H9 (cell line): ENCODE measurements around the gene IGSF9. TPM values are rescaled to one million over a fixed set of nuclear protein-coding genes. Genes with fewer than 3 reads are reported as not detected.

Experiments
- DNase-seq: peaks from one replicate; pipeline ENCODE4 v3.0.0-alpha.2; 2017
- H2AFZ ChIP-seq: one replicate; pipeline ENCODE4 v1.6.1; 2013; ENCODE audit warnings: mild to moderate bottlenecking, low read length, control low read depth, moderate library complexity
- H2AK5ac ChIP-seq: 2 replicates; pipeline ENCODE4 v1.6.1; 2013; ENCODE audit warnings: low read length, control low read depth, mixed read lengths; ENCODE audit not compliant: insufficient read length
- H2BK120ac ChIP-seq: one replicate; pipeline ENCODE4 v1.6.1; 2013; ENCODE audit warnings: low read depth, mild to moderate bottlenecking, low read length, control low read depth, inconsistent platforms; ENCODE audit not compliant: poor library complexity, severe bottlenecking
- H2BK12ac ChIP-seq: 2 replicates; pipeline ENCODE4 v1.6.1; 2013; ENCODE audit warnings: low read length, control low read depth, mixed read lengths, low read depth; ENCODE audit not compliant: insufficient read length
- H2BK15ac ChIP-seq: 2 replicates; pipeline ENCODE4 v1.6.1; 2013; ENCODE audit warnings: low read depth, low read length, control low read depth
- H2BK20ac ChIP-seq: one replicate; pipeline ENCODE4 v1.6.1; 2013; ENCODE audit warnings: low read depth, mild to moderate bottlenecking, low read length, control low read depth, inconsistent platforms; ENCODE audit not compliant: poor library complexity, severe bottlenecking
- H2BK5ac ChIP-seq: 2 replicates; pipeline ENCODE4 v1.6.1; 2013; ENCODE audit warnings: low read length, control low read depth, mixed read lengths; ENCODE audit not compliant: insufficient read length
- H3K14ac ChIP-seq: 2 replicates; pipeline ENCODE4 v1.6.1; 2013; ENCODE audit warnings: low read length, control low read depth; ENCODE audit not compliant: insufficient read depth
- H3K18ac ChIP-seq: 2 replicates; pipeline ENCODE4 v1.6.1; 2013; ENCODE audit warnings: low read depth, mild to moderate bottlenecking, mixed read lengths, low read length, control low read depth; ENCODE audit not compliant: insufficient read length
- H3K23ac ChIP-seq: 2 replicates; pipeline ENCODE4 v1.6.1; 2013; ENCODE audit warnings: low read length, control low read depth, mixed read lengths, low read depth; ENCODE audit not compliant: insufficient read length
- H3K23me2 ChIP-seq: 2 replicates; pipeline ENCODE4 v1.6.1; 2013; ENCODE audit warnings: low read depth, mild to moderate bottlenecking, mixed read lengths, low read length, control low read depth; ENCODE audit not compliant: insufficient read length, poor library complexity, severe bottlenecking
- H3K27ac ChIP-seq: 2 replicates; pipeline ENCODE4 v1.5.1; 2013; ENCODE audit warnings: low read length, control low read depth, mixed read lengths, low read depth; ENCODE audit not compliant: insufficient read length
- H3K27me3 ChIP-seq: 2 replicates; pipeline ENCODE4 v1.6.1; 2013; ENCODE audit warnings: low read length, control low read depth, inconsistent platforms; ENCODE audit not compliant: insufficient read depth
- H3K4ac ChIP-seq: 2 replicates; pipeline ENCODE4 v1.6.1; 2013; ENCODE audit warnings: low read depth, mild to moderate bottlenecking, control low read depth, inconsistent platforms, low read length, moderate library complexity
- H3K4me1 ChIP-seq: 2 replicates; pipeline ENCODE4 v1.6.1; 2013; ENCODE audit warnings: low read length, control low read depth, inconsistent platforms; ENCODE audit not compliant: insufficient read depth
- H3K4me2 ChIP-seq: 2 replicates; pipeline ENCODE4 v1.6.1; 2013; ENCODE audit warnings: low read length, control low read depth, mixed read lengths; ENCODE audit not compliant: insufficient read length, insufficient read depth
- H3K56ac ChIP-seq: 2 replicates; pipeline ENCODE4 v1.6.1; 2013; ENCODE audit warnings: low read depth, mild to moderate bottlenecking, mixed read lengths, low read length, control low read depth; ENCODE audit not compliant: insufficient read length
- H3K79me1 ChIP-seq: 2 replicates; pipeline ENCODE4 v1.6.1; 2013; ENCODE audit warnings: low read depth, mild to moderate bottlenecking, moderate library complexity, low read length, control low read depth, inconsistent platforms; ENCODE audit not compliant: insufficient read depth, poor library complexity, severe bottlenecking
- H3K79me2 ChIP-seq: 2 replicates; pipeline ENCODE4 v1.6.1; 2013; ENCODE audit warnings: low read length, control low read depth, inconsistent platforms; ENCODE audit not compliant: insufficient read depth
- H3K9ac ChIP-seq: 2 replicates; pipeline ENCODE4 v1.6.1; 2013; ENCODE audit warnings: low read length, control low read depth, mixed read lengths; ENCODE audit not compliant: insufficient read length; ENCODE audit errors: extremely low read depth
- H3K9me3 ChIP-seq: one replicate; pipeline ENCODE4 v1.6.1; 2013; ENCODE audit warnings: low read depth, low read length, inconsistent platforms; ENCODE audit not compliant: control insufficient read depth
- H3T11ph ChIP-seq: one replicate; pipeline ENCODE4 v1.6.1; 2013; ENCODE audit warnings: mild to moderate bottlenecking, low read length, control low read depth, inconsistent platforms
- H4K20me1 ChIP-seq: one replicate; pipeline ENCODE4 v1.6.1; 2013; ENCODE audit not compliant: control insufficient read depth, insufficient read length, insufficient read depth
- H4K5ac ChIP-seq: 2 replicates; pipeline ENCODE4 v1.6.1; 2013; ENCODE audit warnings: low read depth, mild to moderate bottlenecking, mixed read lengths, low read length, control low read depth; ENCODE audit not compliant: insufficient read length
- H4K8ac ChIP-seq: replicated peaks from 2 replicates; pipeline ENCODE4 v1.6.1; 2013; ENCODE audit warnings: low read length, control low read depth, mixed read lengths, low read depth; ENCODE audit not compliant: insufficient read length
- H4K91ac ChIP-seq: 2 replicates; pipeline ENCODE4 v1.6.1; 2013; ENCODE audit warnings: low read depth, mild to moderate bottlenecking, moderate library complexity, mixed read lengths, low read length, control low read depth; ENCODE audit not compliant: insufficient read length
- H3K27ac Mint-ChIP-seq, 3 experiments: 2 replicates in 2 of 3; 3 replicates in 1 of 3; pipeline ENCODE4 v1.8.0; 2020 to 2021; ENCODE audit warnings: mixed read lengths in 3 of 3, mild to moderate bottlenecking in 1 of 3, moderate library complexity in 1 of 3
- H3K27me3 Mint-ChIP-seq: 2 replicates; pipeline ENCODE4 v1.8.0; 2021; ENCODE audit warnings: low read depth, mild to moderate bottlenecking, moderate library complexity, mixed read lengths
- H3K36me3 Mint-ChIP-seq, 3 experiments: 2 replicates in 2 of 3; 3 replicates in 1 of 3; pipeline ENCODE4 v1.8.0; 2020 to 2021; ENCODE audit warnings: low read depth in 3 of 3, mixed read lengths in 3 of 3; ENCODE audit not compliant: insufficient read depth in 1 of 3
- H3K4me1 Mint-ChIP-seq, 2 experiments: 2 replicates each; pipeline ENCODE4 v1.8.0; 2020; ENCODE audit warnings: mixed read lengths in 2 of 2
- H3K4me3 Mint-ChIP-seq, 2 experiments: 2 replicates in 1 of 2; 3 replicates in 1 of 2; pipeline ENCODE4 v1.8.0; 2020 to 2021; ENCODE audit warnings: mild to moderate bottlenecking in 2 of 2, mixed read lengths in 2 of 2, moderate library complexity in 1 of 2
- H3K9me3 Mint-ChIP-seq, 2 experiments: 2 replicates in 1 of 2; 3 replicates in 1 of 2; pipeline ENCODE4 v1.8.0; 2020; ENCODE audit warnings: mild to moderate bottlenecking in 2 of 2, mixed read lengths in 2 of 2, moderate library complexity in 1 of 2
- CTCF ChIP-seq: fragments of 200-600 bp; sonication (generic); conservative IDR thresholded peaks from 3 replicates; pipeline ENCODE4 v1.8.0; 2021; ENCODE audit warnings: antibody characterized with exemption, mild to moderate bottlenecking
- WGBS: extraction: QIAGEN DNeasy Blood & Tissue Kit; methylation state at CpG from one replicate; pipeline ENCODE4 v1.1.7; 2013; ENCODE audit warnings: missing lambda C conversion rate, low lambda C conversion rate, mixed read lengths; ENCODE audit not compliant: insufficient read length; ENCODE audit errors: extremely low coverage; 5-methylcytosine and 5-hydroxymethylcytosine counted together
- total RNA-seq: library from RNA; stranded (reverse); gene quantifications from 2 replicates; pipeline ENCODE4 v1.2.1, GENCODE V29; 2021

IGSF9 gene
- total RNA-seq, 1 experiment from 2014 or later, result 11.3 TPM

DNA sequence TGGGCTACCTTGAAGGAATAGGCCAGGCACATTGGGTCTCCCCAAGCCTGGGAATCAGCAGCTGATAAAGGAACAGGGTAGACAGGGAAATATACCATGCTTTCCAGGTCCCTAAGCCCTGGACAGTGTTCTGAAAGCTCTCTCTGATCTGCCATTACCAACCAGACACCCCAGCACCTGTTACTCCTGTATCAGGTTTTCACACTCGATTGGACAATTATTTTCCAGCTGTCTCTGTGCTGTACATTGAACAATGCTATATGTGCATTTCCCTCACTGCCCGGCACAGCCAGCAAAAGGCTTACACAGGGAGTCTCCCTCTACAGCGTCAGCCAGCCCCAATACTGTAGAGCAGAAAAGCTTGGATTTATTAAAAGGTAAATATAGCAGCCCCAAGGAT is 50.1 kb downstream of the IGSF9 start:
- H3K79me2 ChIP-seq, result no peaks in the 10 kb centered on the region
- no peaks in the 10 kb centered on the region; a peak in 2 of 5 replicates for H3K9me3 Mint-ChIP-seq
- H3K14ac ChIP-seq, result no peak overlapping the region
- no peak overlapping the region for H2BK20ac ChIP-seq
- H4K91ac ChIP-seq, result no peak overlapping the region
- H3K4ac ChIP-seq, result no peak overlapping the region
- H4K20me1 ChIP-seq, result no peaks in the 10 kb centered on the region
- H3K27me3 Mint-ChIP-seq, result peaks cover 21% of the 10 kb centered on the region
- no peak overlapping the region for H2AFZ ChIP-seq
- no peak overlapping the region for H3K9ac ChIP-seq
- no peak overlapping the region for H4K8ac ChIP-seq
- no peak overlapping the region for H3K56ac ChIP-seq
- no peak overlapping the region for H3K18ac ChIP-seq
- H2AK5ac ChIP-seq, result no peak overlapping the region
- no peak overlapping the region for H2BK15ac ChIP-seq
- H3K4me3 Mint-ChIP-seq, result no peak overlapping the region
- WGBS, result no CpG with 5 or more reads among the region's 3 CpGs
- H3K4me1 Mint-ChIP-seq, result peaks cover 12 to 13% of the 10 kb centered on the region in 2 experiments
- H3T11ph ChIP-seq, result no peak overlapping the region
- H3K23me2 ChIP-seq, result peaks cover 2% of the 10 kb centered on the region
- no peak overlapping the region for H3K4me2 ChIP-seq
- H3K4me1 ChIP-seq, result no peaks in the 10 kb centered on the region; the same call in 1 of the 2 replicates
- H4K5ac ChIP-seq, result no peak overlapping the region
- no peak overlapping the region for H2BK12ac ChIP-seq
- no peaks in the 10 kb centered on the region for H3K27me3 ChIP-seq
- TF ChIP-seq CTCF, result no peak
- no peak overlapping the region for H2BK5ac ChIP-seq
- no peak for DNase-seq
- H3K9me3 ChIP-seq, result no peaks in the 10 kb centered on the region
- no peak overlapping the region for H3K27ac ChIP-seq
- no peak overlapping the region for H3K23ac ChIP-seq
- H3K36me3 Mint-ChIP-seq, result no peaks in the 10 kb centered on the region
- H2BK120ac ChIP-seq, result no peak overlapping the region
- no peak overlapping the region for H3K27ac Mint-ChIP-seq
- H3K79me1 ChIP-seq, result no peaks in the 10 kb centered on the region
